Activated CD4-positive, alpha-beta T cell treated with anti-CD3 and anti-CD28 coated beads, Interleukin-10, Interleukin-2, amounts not matched to agents 100 ng/mL and 50 ng/mL, durations not matched to agents 16 hours and 8 hours (primary cell): ENCODE measurements around the gene ENO2.
A peak's percentile ranks its signal among the peaks of the same experiment; 100 is the strongest.

Experiments
- DNase-seq: peaks from one replicate; pipeline ENCODE4 v3.0.0-alpha.2; 2020

The ENO2 gene

GRCh38 chr12:6935371-6936193 is 21.2 kb downstream of the ENO2 start:
- DNase-seq, result no peak

GRCh38 chr12:6936194-6936635 is 21.8 kb downstream of the ENO2 start:
- DNase-seq, result no peak

- peak; percentile 70 for DNase-seq
Observed at GRCh38 chr12:6936636-6937480, 22.5 kb downstream of the ENO2 start.

DNA sequence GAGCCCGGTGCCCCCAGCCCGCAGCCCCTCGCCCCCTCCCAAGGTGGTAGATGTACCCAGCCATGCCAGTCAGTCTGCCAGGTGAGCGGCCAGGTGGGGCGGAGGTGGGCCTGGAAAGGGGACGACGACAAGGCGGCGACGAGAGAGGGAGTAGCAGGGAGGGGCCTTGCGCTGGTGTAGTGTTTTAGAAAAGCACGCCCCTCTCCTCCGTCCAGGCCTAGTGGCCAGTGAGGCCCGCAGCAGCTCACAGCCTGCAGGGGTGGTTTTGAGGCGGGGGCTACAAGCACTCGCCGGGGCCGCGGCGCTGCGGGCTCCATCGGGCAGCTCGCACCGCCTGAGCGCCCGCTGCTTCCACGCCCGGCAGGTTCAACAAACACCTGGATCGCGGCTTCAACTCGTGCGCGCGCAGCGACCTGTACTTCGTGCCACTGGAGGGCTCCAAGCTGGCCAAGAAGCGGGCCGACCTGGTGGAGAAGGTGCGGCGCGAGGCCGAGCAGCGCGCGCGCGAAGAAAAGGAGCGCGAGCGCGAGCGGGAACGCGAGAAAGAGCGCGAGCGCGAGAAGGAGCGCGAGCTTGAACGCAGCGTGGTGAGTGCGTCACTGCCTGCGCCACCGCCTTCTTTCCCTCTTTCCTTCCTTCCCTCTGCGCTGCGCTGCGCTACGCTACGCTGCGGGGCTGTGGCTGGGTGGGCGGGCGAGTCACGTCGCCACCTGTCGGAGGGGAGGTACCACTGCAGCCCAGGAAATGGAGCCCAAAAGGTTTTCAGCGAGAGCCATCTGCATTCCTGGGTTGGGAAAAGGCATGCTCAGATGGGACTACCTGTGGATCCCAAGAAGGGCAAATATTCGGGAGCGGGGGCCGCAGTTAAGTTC is 23.3 kb downstream of the ENO2 start:
- peak; percentile 96 for DNase-seq

DNA sequence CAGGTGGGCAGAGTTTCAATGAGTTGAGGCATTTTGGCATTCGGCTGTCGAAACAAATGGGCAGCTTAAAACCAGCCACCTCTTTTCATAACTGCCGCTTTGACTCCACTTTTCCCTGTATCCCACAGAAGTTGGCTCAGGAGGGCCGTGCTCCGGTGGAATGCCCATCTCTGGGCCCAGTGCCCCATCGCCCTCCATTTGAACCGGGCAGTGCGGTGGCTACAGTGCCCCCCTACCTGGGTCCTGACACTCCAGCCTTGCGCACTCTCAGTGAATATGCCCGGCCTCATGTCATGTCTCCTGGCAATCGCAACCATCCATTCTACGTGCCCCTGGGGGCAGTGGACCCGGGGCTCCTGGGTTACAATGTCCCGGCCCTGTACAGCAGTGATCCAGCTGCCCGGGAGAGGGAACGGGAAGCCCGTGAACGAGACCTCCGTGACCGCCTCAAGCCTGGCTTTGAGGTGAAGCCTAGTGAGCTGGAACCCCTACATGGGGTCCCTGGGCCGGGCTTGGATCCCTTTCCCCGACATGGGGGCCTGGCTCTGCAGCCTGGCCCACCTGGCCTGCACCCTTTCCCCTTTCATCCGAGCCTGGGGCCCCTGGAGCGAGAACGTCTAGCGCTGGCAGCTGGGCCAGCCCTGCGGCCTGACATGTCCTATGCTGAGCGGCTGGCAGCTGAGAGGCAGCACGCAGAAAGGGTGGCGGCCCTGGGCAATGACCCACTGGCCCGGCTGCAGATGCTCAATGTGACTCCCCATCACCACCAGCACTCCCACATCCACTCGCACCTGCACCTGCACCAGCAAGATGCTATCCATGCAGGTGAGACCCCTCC is 24.2 kb downstream of the ENO2 start:
- no peak for DNase-seq

GRCh38 chr12:6939191-6939540 is 24.8 kb downstream of the ENO2 start:
- DNase-seq, result no peak

- no peak for DNase-seq
Observed at GRCh38 chr12:6941267-6941666, 26.9 kb downstream of the ENO2 start.

DNA sequence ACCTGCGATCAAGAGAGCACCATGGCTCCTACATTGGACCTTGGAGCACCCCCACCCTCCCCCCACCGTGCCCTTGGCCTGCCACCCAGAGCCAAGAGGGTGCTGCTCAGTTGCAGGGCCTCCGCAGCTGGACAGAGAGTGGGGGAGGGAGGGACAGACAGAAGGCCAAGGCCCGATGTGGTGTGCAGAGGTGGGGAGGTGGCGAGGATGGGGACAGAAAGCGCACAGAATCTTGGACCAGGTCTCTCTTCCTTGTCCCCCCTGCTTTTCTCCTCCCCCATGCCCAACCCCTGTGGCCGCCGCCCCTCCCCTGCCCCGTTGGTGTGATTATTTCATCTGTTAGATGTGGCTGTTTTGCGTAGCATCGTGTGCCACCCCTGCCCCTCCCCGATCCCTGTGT is 27.4 kb downstream of the ENO2 start:
- no peak for DNase-seq

GRCh38 chr12:6942331-6942665 is 27.9 kb downstream of the ENO2 start:
- DNase-seq, result no peak

- peak; percentile 90 for DNase-seq
Observed at GRCh38 chr12:6943389-6943721, 29.0 kb downstream of the ENO2 start.

DNA sequence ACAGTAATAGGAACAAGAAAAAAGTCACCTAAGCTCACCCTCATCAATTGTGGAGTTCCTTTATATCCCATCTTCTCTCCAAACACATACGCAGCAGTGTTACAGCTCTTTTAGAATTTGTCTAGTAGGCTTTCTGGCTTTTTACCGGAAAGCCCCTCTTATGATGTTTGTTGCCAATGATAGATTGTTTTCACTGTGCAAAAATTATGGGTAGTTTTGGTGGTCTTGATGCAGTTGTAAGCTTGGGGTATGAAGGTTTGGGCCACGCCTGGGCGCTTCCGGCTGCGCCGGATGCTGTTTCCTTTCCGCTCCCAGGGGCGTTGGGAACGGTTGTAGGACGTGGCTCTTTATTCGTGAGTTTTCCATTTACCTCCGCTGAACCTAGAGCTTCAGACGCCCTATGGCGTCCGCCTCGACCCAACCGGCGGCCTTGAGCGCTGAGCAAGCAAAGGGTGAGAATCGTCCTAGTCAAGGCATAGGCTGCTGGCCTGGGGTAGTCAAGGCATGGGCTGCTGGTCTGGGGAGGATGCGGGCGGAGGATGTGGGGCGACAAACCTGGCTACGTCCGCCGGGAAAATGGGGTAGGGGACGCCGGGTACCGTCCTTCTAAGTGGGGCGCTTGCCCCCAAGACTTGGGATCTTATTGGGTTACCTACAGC is 29.5 kb downstream of the ENO2 start, which contains the start of the genes C12orf57 and RNU7-1:
Gene C12orf57, plus strand, starts transcription at position 301 of the 659 bp plus-strand sequence. Its CDS starts 100 bp downstream, at position 401.
Gene RNU7-1, plus strand, starts transcription at position 95 of the 659 bp plus-strand sequence.
- peak; percentile 96 for DNase-seq

GRCh38 chr12:6944381-6945186 is 30.2 kb downstream of the ENO2 start:
- DNase-seq, result peak; percentile 95

GRCh38 chr12:6945613-6946012 is 31.2 kb downstream of the ENO2 start:
- DNase-seq, result no peak

- peak; percentile 80 for DNase-seq
Observed at GRCh38 chr12:6946033-6946919, 31.9 kb downstream of the ENO2 start.

DNA sequence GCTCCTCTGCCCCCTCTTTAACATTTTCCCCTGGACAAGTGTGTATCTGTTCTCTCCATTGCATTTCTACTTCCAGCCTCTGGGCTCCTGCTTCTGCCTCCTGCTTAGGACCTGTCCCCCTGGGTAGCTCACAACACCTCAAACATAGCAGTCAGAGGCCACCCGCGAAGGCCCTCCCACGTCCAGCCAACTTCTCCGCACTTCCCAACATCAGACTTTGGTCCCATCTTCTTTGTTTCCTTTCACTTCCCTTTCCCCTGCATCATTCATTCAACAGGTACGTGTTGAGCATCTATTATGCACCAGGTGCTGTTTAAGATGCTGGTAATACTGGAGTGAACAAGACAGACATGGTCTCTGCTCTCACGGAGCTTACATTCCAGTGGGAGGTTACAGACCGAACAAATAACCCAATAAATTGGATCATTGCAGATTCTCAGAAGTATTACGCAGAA is 32.6 kb downstream of the ENO2 start:
- no peak for DNase-seq

- no peak for DNase-seq
Observed at GRCh38 chr12:6947615-6948014, 33.2 kb downstream of the ENO2 start.

- DNase-seq, result peak; percentile 48
Observed at GRCh38 chr12:6948873-6949594, 34.7 kb downstream of the ENO2 start.

DNA sequence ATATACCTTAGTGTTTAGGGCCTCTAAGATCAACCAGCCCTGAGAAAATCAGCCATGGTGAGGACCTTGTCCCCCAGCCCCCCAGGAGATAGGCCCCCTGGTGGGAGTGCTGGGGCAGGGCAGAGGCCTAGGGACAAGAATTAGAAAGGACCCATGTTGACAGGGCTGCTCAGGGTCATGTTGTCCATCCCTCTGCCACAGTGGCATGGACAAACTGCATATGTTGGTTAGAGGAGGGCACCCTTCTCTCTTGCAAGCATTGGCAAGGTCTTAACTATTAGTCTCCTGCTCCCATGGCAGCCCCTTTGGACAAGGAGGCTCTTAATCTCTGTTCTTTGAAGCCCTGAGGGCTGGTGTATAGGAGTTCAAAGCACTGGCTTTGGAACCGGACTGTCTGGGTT is 36.0 kb downstream of the ENO2 start:
- DNase-seq, result peak; percentile 69
